SK-N-SH treated with all-trans-retinoic acid at 6 μM for 48 hours (cell line): ENCODE data around the gene SLC19A1.

ENCODE experiments used
- ARNTL ChIP-seq: fragments of 450-650 bp; formaldehyde crosslinking; IDR thresholded peaks from 2 replicates; pipeline ENCODE4 v1.5.0; 2020; ENCODE audit warnings: low read depth, mild to moderate bottlenecking, moderate library complexity, borderline replicate concordance
- TOX ChIP-seq: fragments of 250-450 bp; sonication (Bioruptor Pico); IDR thresholded peaks from 2 replicates; pipeline ENCODE4 v1.8.0; 2021; ENCODE audit warnings: mild to moderate bottlenecking, moderate library complexity, borderline replicate concordance
- TSHZ2 ChIP-seq: fragments of 250-450 bp; sonication (Bioruptor Pico); IDR thresholded peaks from 2 replicates; pipeline ENCODE4 v1.5.0; 2020; ENCODE audit warnings: mild to moderate bottlenecking, moderate library complexity
- ZFP3 ChIP-seq: fragments of 250-450 bp; sonication (Bioruptor Pico); IDR thresholded peaks from 2 replicates; pipeline ENCODE4 v1.5.0; 2020; ENCODE audit warnings: mild to moderate bottlenecking, moderate library complexity
- ZNF565 ChIP-seq: fragments of 450-650 bp; formaldehyde crosslinking; conservative IDR thresholded peaks from 2 replicates; pipeline ENCODE4 v1.5.0; 2020; ENCODE audit warnings: low read depth, mild to moderate bottlenecking, moderate library complexity

- TF ChIP-seq TOX (CRISPR knock-in tag) (no peak), TSHZ2 (CRISPR knock-in tag) (no peak), ARNTL (no peak), ZFP3 (CRISPR knock-in tag) (no peak), ZNF565 (CRISPR knock-in tag) (no peak)
Measured at GRCh38 chr21:45590726-45591618, 48.7 kb upstream of the SLC19A1 start.
